GM12801 (cell line): Measurements from ENCODE around the gene PRX.

Source experiments
- CTCF ChIP-seq: IDR thresholded peaks from one replicate; pipeline ENCODE4 v1.5.1; 2011; ENCODE audit warnings: control low read depth; ENCODE audit not compliant: insufficient read length; ENCODE audit errors: extremely low read depth

Gene PRX

GRCh38 chr19:40431698-40432097 is 18.5 kb upstream of the PRX start:
- no peak for TF ChIP-seq CTCF

GRCh38 chr19:40425450-40426287 is 12.5 kb upstream of the PRX start, which contains the start of gene SERTAD1:
Gene SERTAD1 (minus strand): TSS chr19:40425992. CDS start chr19:40423546, 2,446 bp downstream.
- TF ChIP-seq CTCF: no peak

GRCh38 chr19:40424637-40425449 is 11.7 kb upstream of the PRX start:
- no peak for TF ChIP-seq CTCF

- no peak for TF ChIP-seq CTCF
Observed at GRCh38 chr19:40423938-40424337, 10.8 kb upstream of the PRX start.

DNA sequence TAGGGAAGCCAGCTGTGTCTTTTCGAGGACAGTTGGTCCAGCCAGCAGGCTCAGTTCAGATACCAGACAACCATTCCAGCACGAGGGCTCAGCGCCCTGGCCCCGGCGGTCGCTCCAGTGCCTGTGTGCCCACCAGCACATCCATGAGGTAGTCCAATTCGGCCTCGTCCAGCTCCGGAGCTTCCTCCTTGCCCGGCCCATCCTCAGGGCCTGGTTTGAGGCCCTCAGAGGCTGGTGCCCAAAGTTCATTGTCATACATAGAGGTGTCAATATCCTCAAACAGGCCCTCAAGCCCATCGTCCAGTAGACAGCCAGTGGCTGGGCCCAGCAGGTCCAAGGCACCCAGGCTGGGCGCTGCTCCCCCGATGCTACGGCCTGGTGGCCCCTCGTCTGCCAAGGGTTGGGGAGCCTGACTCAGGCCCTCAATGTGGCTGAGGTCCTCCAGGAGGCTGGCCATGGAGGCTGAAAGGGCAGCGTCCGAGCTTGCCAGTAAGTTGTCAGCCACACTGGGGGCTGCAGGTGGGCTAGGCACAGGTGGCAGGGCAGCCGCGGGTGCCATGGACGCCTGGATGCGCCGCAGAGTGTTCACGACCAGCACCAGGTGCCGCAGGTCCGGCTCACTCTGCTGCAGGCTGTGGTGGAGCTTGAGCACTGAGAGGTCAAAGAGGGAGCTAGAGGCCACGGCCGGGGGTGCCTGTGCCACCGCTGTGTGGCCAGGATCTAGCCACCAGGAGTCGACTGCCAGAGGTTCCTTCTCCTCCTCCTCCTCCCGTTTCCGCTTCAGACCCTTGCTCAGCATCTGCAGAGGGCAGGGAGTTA is 9.8 kb upstream of the PRX start:
- no peak for TF ChIP-seq CTCF

GRCh38 chr19:40421993-40422747 is 9.0 kb upstream of the PRX start:
- TF ChIP-seq CTCF: no peak
